Heart right ventricle (tissue), 16 donors: ENCODE measurements around the gene ZMYND15. TPM values are rescaled to one million over a fixed set of nuclear protein-coding genes. Genes with fewer than 3 reads are reported as not detected.

Experiments used
- ATAC-seq, 8 donors: fragments of 200-7000 bp; cut with Tn5 transposase; one replicate each; pipeline ENCODE4 v1.9.1; 2020; ENCODE audit warnings: mild to moderate bottlenecking in 8 of 8, moderate library complexity in 8 of 8, moderate number of reproducible peaks in 1 of 8
- DNase-seq, 2 donors: peaks; one replicate each; pipeline ENCODE4 v3.0.0-alpha.2; 2020
- H3K27ac ChIP-seq, 10 donors: fragments of 200-600 bp; sonication (generic) in 2 of 10; one replicate each; pipeline versions ENCODE4 v1.5.0 to v1.8.0; 2020 to 2022; ENCODE audit warnings: mild to moderate bottlenecking in 3 of 10
- H3K27me3 ChIP-seq, 7 donors: fragments of 200-600 bp; one replicate each; pipeline ENCODE4 v1.8.0; 2021 to 2022; ENCODE audit warnings: mild to moderate bottlenecking in 2 of 7
- H3K36me3 ChIP-seq, 9 donors: fragments of 200-600 bp; sonication (generic) in 1 of 9; one replicate each; pipeline versions ENCODE4 v1.5.0 to v1.8.0; 2020 to 2022; ENCODE audit warnings: mild to moderate bottlenecking in 2 of 9
- H3K4me1 ChIP-seq, 9 donors: fragments of 200-600 bp; sonication (generic) in 1 of 9; one replicate each; pipeline versions ENCODE4 v1.5.0 to v1.8.0; 2020 to 2022; ENCODE audit warnings: mild to moderate bottlenecking in 4 of 9
- H3K4me3 ChIP-seq, 10 donors: fragments of 200-600 bp; sonication (generic) in 2 of 10; one replicate each; pipeline versions ENCODE4 v1.5.0 to v1.8.0; 2020 to 2022; ENCODE audit warnings: mild to moderate bottlenecking in 7 of 10, moderate library complexity in 2 of 10
- H3K9me3 ChIP-seq, 11 donors: fragments of 200-600 bp in 10 of 11; sonication (generic) in 2 of 11; one replicate each; pipeline versions ENCODE4 v1.5.0 to v1.8.0; 2013 to 2022; ENCODE audit warnings: mild to moderate bottlenecking in 2 of 11, control low read depth in 1 of 11, moderate library complexity in 1 of 11
- WGBS, 2 donors: extraction: QIAGEN DNeasy Blood & Tissue Kit; methylation state at CpG; one replicate each; pipeline ENCODE4 v1.1.7; 2013; ENCODE audit warnings: inconsistent platforms in 1 of 2; 5-methylcytosine and 5-hydroxymethylcytosine counted together
- intact Hi-C, 10 donors: fragments of 100-400 bp; cut with DNase I; formaldehyde crosslinking; loops; one replicate each; pipeline versions ENCODE4 v1.11.1 to v1.14.2; 2022
- polyA plus RNA-seq, 2 donors: library from polyadenylated mRNA; stranded (reverse); fragments of 200-250 nt; gene quantifications; one replicate each; pipeline ENCODE4 v1.2.3, GENCODE V29; 2013
- total RNA-seq, 10 donors: library from RNA; stranded (reverse); fragmentation: NEBNext Ultra II Directional in 3 of 10; extraction: Animal tissue kit (Norgen Biotek cat#: 25700) in 3 of 10; gene quantifications; one replicate each; pipeline versions ENCODE4 v1.2.1 to v1.2.4, GENCODE V29; 2021 to 2023
- TF ChIP-seq, protein P1 (sequence below), 9 donors: fragments of 200-600 bp; sonication (generic) in 2 of 9; IDR thresholded peaks; one replicate each; pipeline versions ENCODE4 v1.5.0 to v1.8.0; 2021 to 2022; ENCODE audit warnings: antibody characterized with exemption in 9 of 9, mild to moderate bottlenecking in 5 of 9, moderate library complexity in 1 of 9
- donor health status: Arrhythmogenic right ventricular cardiomyopathy.
- donor health status: ischemic (EF 13 %, LVEDD 7.1; RV severe dilation, severe dysfunction).
- donor health status: healthy with polysubstance abuse.
- donor health status: DM: no; HTN: yes; CAD: no.
- donor health status: DM: no; HTN: no; CAD: no.
- donor health status: ischemic (EF 25% LVEDD 6.9; RV normal size, moderate dysfunction).
- donor health status: ischemic (EF 25% LVEDD 5.7; RV mildly dilated, moderate dysfunction).
- donor health status: healthy.
- donor health status: DM: yes; HTN: yes; CAD: no.
- donor health status: Ischemic cardiomyopathy.
- donor health status: ischemic (EF 35%, LVEDD 5.7; RV mildly dilated, moderate dysfunction).
- donor health status: nonischemic (EF 11% LVEDD 7.7; RV severe dilation, severe dysfunction).
- donor health status: DM: yes; HTN: yes; CAD: no.
- donor health status: PGD.
- donor health status: ischemic (EF 29% LVEDD 5.4; RV normal size, mild dysfunction).
- donor health status: nonischemic (EF 23%, LVEDD 6.1; RV moderate dilation, normal function).

Gene ZMYND15
- total and polyA plus RNA-seq, 12 donors: 0.15 to 2.1 (median 0.32) TPM; not detected in 1

DNA sequence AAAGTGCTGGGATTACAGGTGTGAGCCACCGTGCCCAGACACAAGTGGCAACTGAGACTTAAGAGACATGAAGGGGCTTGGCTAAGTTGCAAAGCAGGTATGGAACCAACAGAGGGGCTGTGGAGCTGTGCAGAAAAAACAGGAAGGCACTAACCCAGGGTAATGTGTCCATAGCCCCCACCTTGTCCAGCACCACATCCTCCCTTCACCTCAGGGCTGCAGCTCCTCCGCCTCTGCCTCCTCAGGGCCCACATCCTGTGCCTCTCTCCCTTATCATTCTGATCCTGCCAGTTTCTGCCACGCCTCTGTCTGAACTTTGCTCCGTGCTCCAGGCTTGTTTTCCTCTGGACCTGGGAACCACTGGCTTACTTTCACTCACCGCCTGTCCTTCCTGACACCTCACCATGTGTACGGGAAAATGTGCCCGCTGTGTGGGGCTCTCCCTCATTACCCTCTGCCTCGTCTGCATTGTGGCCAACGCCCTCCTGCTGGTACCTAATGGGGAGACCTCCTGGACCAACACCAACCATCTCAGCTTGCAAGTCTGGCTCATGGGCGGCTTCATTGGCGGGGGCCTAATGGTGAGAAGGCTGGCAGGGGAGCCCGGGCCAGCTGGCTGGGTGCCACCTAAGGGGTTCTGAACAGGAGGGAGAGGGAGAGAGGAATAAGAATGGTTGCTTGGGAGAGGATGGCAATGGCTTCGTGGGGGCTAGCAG is 32.0 kb downstream of the ZMYND15 start, which contains the start of gene TM4SF5:
TM4SF5 (plus strand) TSS at position 368 of the 716 bp plus-strand sequence; CDS start at position 405, 37 bp downstream.
- Histone ChIP-seq H3K4me3 (no peak within 1 kb of the TSS), H3K9me3 (no peaks in the 10 kb centered on the region), H3K27me3 (peaks cover 0 to 22% (median 8%) of the 10 kb centered on the region in 7 donors), H3K27ac (peak within 1 kb of the TSS in 1 of 10 donors; percentile 69), H3K36me3 (no peaks in the 10 kb centered on the region), H3K4me1 (peaks cover 0 to 21% (median 0%) of the 10 kb centered on the region in 9 donors)
- ATAC-seq (peak in 1 of 8 donors; percentile 22), DNase-seq (no peak)
- TF ChIP-seq, protein P1, sequence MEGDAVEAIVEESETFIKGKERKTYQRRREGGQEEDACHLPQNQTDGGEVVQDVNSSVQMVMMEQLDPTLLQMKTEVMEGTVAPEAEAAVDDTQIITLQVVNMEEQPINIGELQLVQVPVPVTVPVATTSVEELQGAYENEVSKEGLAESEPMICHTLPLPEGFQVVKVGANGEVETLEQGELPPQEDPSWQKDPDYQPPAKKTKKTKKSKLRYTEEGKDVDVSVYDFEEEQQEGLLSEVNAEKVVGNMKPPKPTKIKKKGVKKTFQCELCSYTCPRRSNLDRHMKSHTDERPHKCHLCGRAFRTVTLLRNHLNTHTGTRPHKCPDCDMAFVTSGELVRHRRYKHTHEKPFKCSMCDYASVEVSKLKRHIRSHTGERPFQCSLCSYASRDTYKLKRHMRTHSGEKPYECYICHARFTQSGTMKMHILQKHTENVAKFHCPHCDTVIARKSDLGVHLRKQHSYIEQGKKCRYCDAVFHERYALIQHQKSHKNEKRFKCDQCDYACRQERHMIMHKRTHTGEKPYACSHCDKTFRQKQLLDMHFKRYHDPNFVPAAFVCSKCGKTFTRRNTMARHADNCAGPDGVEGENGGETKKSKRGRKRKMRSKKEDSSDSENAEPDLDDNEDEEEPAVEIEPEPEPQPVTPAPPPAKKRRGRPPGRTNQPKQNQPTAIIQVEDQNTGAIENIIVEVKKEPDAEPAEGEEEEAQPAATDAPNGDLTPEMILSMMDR (IDR thresholded peaks at IDR 0.05): no peak
- intact Hi-C loops: no loop called here
- WGBS, 2 donors: 64 to 67% methylated on average over 13 of the region's 13 CpGs

DNA sequence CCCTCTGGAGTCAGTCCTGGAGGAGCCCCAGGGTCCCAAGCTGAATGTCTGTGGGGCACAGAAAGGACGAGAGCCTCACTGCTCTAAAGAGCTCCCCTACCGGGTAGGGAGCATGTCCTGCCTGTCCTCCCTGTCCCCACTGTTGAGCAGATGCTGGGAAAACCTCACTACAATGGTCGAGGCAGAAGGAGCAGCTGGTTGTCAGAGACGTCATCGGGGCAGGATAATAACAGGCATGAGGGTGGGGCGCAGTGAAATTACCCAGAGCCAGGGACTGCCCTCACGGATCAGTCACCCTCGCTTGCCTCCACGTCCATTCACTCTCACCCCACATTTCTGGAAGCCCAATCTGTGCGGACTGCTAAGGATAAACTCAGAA is 32.6 kb downstream of the ZMYND15 start:
- H3K27me3 ChIP-seq: peaks cover 0 to 24% (median 12%) of the 10 kb centered on the region in 7 donors
- no peak for DNase-seq
- TF ChIP-seq, protein P1 (IDR thresholded peaks at IDR 0.05): no peak
- whole genome bisulfite sequencing, 2 donors: 62% methylated on average over 10 of the region's 10 CpGs
- no peak for ATAC-seq
- H3K27ac ChIP-seq: no peak overlapping the region
- no peak overlapping the region for H3K4me3 ChIP-seq
- intact Hi-C loops: no loop called here
- H3K4me1 ChIP-seq: peaks cover 0 to 15% (median 0%) of the 10 kb centered on the region in 9 donors
- no peaks in the 10 kb centered on the region for H3K36me3 ChIP-seq
- no peaks in the 10 kb centered on the region for H3K9me3 ChIP-seq

DNA sequence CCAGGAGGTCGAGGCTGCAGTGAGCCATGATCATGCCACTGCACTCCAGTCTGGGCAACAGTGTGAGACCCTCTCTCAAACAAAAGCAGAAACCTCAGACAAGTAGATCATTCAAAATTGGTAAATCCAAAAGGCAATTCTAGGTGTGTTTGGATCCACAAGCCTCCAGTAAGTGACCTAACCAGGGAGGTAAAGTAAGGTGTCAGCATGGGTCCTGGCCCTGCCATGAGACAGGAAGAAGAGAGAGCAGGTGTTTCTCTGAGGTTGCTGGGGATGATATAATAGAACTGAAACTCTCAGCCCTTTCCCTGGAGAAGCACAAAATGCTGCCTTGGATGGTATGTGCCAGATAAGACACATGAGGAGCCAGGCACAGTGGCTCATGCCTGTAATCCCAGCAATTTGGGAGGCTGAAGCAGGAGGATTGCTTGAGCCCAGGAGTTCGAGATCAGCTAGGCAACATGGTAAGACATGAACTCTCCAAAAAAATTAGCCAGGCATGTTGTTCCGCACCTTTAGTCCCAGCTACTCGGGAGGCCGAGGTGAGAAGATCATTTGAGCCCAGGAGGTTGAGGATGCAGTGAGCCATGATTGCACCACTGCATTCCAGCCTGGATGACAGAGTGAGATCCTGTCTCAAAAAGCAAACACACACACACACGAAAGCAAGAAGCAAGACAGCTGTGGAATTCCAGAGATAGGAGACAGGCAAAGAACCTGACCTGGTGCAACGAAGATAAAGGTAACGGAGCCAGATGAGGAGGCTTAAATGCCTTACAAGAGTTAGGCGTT is 38.5 kb downstream of the ZMYND15 start:
- ATAC-seq (no peak), DNase-seq (no peak)
- TF ChIP-seq, protein P1 (IDR thresholded peaks at IDR 0.05): no peak
- WGBS, 2 donors: 60 to 64% methylated on average over 9 of the region's 9 CpGs
- Histone ChIP-seq H3K9me3 (no peaks in the 10 kb centered on the region), H3K4me1 (no peaks in the 10 kb centered on the region), H3K4me3 (no peak overlapping the region), H3K27ac (no peak overlapping the region), H3K27me3 (peaks cover 0 to 59% (median 50%) of the 10 kb centered on the region in 7 donors), H3K36me3 (no peaks in the 10 kb centered on the region)
- intact Hi-C loops: no loop called here

DNA sequence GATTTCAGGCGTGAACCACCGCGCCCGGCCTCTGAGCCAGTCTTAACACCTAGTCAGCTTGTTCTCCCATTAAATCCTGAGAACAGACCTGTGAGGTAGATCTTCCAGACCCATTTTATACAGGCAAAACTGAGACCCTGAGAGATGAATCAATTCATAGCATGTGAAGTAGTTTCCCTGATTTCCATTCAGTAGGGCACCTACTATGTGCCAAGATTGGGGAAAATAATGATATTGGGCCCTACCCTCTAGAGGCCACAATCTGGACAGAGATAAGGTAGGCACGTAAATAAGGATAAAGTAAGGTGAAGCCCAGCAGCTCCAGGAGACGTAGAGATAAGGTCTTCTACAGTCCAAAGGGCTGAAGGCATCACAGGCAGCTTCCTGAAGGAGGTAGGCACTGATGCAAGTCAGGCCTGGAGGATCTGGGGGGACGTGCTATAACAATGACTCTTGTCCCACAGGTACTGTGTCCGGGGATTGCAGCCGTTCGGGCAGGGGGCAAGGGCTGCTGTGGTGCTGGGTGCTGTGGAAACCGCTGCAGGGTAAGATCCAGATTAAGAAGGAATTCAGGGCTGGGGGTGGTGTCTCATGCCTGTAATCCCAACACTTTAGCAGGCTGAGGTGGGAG is 40.8 kb downstream of the ZMYND15 start:
- WGBS, 2 donors: 73 to 75% methylated on average over 11 of the region's 11 CpGs
- intact Hi-C loops: loop anchor here in 3 of 10 donors (5.0 to 10.0 kb wide), 2 partner anchors 38 to 46 kb away; partner anchors contain the start of genes CXCL16 (in 2 of the 3), MED11 (in 2 of the 3) and ZMYND15 (in 2 of the 3)

More for the DNA sequence above, 40.8 kb downstream of the ZMYND15 start:
- H3K36me3 ChIP-seq: no peaks in the 10 kb centered on the region
- ATAC-seq (no peak), DNase-seq (no peak)
- H3K27ac ChIP-seq: no peak overlapping the region
- TF ChIP-seq, protein P1 (IDR thresholded peaks at IDR 0.05): no peak
- H3K9me3 ChIP-seq: no peaks in the 10 kb centered on the region
- peaks cover under 1 to 7% (median 5%) of the 10 kb centered on the region in 9 donors for H3K4me1 ChIP-seq
- no peak overlapping the region for H3K4me3 ChIP-seq
- peaks cover 0 to 82% (median 64%) of the 10 kb centered on the region in 7 donors for H3K27me3 ChIP-seq
